IPS-18a (cell line): ENCODE results near the gene LOXHD1.

Experiments
- H3K27ac ChIP-seq: one replicate; pipeline ENCODE4 v1.5.1; 2013; ENCODE audit warnings: low read length
- H3K27me3 ChIP-seq: one replicate; pipeline ENCODE4 v1.6.1; 2013; ENCODE audit warnings: mild to moderate bottlenecking, low read length; ENCODE audit not compliant: control insufficient read depth, insufficient read depth
- H3K36me3 ChIP-seq: one replicate; pipeline ENCODE4 v1.6.1; 2013; ENCODE audit warnings: low read depth, low read length; ENCODE audit not compliant: control insufficient read depth
- H3K4me1 ChIP-seq: one replicate; pipeline ENCODE4 v1.6.1; 2013; ENCODE audit warnings: low read depth, low read length; ENCODE audit not compliant: control insufficient read depth
- H3K4me3 ChIP-seq: one replicate; pipeline ENCODE4 v1.5.1; 2013; ENCODE audit warnings: low read length
- H3K9ac ChIP-seq: one replicate; pipeline ENCODE4 v1.6.1; 2013; ENCODE audit warnings: mild to moderate bottlenecking, low read length, moderate library complexity
- H3K9me3 ChIP-seq: one replicate; pipeline ENCODE4 v1.6.1; 2013; ENCODE audit warnings: low read depth, low read length; ENCODE audit not compliant: control insufficient read depth

The LOXHD1 gene

GRCh38 chr18:46588971-46589660, 67.9 kb downstream of the LOXHD1 start:
- no peaks in the 10 kb centered on the region for H3K27me3 ChIP-seq
- H3K4me3 ChIP-seq, result no peak overlapping the region
- H3K4me1 ChIP-seq, result no peaks in the 10 kb centered on the region
- no peak overlapping the region for H3K9ac ChIP-seq
- H3K36me3 ChIP-seq, result no peaks in the 10 kb centered on the region
- H3K9me3 ChIP-seq, result no peaks in the 10 kb centered on the region
- H3K27ac ChIP-seq, result no peak overlapping the region

DNA sequence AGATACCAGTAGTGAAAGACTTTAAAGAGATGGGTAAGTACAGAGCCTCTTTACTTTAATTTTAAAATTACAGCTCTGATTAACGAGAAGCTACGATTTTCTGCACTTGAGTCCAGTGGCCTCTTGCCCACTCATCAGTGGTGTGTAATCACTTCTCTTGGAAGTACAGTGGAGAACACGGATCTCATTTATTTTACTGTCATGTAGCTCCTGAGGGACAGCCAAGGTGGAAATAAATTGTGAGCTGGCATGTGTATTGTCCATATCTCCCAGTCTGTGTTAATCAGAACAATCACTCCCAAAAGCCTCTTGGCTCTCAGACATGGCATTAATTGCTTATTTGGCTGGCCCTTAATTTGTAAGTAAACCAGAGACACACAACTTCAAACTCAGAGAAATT, 69.4 kb downstream of the LOXHD1 start:
- H3K4me3 ChIP-seq, result no peak overlapping the region
- H3K27ac ChIP-seq, result no peak overlapping the region
- no peaks in the 10 kb centered on the region for H3K9me3 ChIP-seq
- H3K4me1 ChIP-seq, result no peaks in the 10 kb centered on the region
- H3K36me3 ChIP-seq, result no peaks in the 10 kb centered on the region
- H3K27me3 ChIP-seq, result no peaks in the 10 kb centered on the region
- no peak overlapping the region for H3K9ac ChIP-seq

DNA sequence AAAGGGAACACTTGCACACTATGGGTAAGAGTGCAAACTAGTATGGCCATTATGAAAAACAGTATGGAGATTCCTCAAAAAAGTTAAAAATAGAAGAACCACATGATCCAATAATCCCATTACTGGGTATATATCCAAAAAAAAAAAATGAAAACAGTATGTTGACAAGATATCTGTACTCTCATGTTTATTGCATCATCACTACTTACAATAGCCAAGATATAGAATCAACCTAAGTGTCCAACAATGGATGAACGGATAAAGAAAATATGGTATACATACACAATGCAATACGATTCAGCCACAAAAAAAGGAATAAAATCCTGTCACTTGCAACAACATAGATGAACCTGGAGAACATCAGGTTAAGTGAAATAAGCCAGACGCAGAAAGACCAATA, 73.3 kb downstream of the LOXHD1 start:
- H3K27ac ChIP-seq, result no peak overlapping the region
- peaks cover 6% of the 10 kb centered on the region for H3K9me3 ChIP-seq
- no peaks in the 10 kb centered on the region for H3K27me3 ChIP-seq
- no peaks in the 10 kb centered on the region for H3K4me1 ChIP-seq
- no peaks in the 10 kb centered on the region for H3K36me3 ChIP-seq
- no peak overlapping the region for H3K4me3 ChIP-seq
- no peak overlapping the region for H3K9ac ChIP-seq

DNA sequence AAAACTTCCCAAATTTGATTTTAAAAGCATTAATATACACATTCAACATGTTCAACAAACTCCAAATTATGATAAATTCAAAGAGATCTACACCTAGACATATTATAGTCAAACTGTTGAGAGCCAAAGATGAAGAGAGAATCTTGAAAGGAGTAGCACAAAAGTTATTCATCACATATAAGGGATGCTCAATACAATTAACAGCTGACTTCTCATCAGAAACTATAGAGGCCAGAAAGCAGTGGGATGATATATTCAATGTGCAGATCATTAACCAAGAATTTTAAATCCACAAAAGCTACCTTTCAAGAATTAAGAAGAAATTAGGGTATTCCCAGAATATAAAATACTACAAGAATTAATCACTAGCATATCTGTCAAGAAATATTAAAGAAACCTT, 75.4 kb downstream of the LOXHD1 start:
- no peaks in the 10 kb centered on the region for H3K36me3 ChIP-seq
- H3K27ac ChIP-seq, result no peak overlapping the region
- no peaks in the 10 kb centered on the region for H3K27me3 ChIP-seq
- H3K4me1 ChIP-seq, result no peaks in the 10 kb centered on the region
- no peak overlapping the region for H3K4me3 ChIP-seq
- H3K9me3 ChIP-seq, result peaks cover 6% of the 10 kb centered on the region
- no peak overlapping the region for H3K9ac ChIP-seq

DNA sequence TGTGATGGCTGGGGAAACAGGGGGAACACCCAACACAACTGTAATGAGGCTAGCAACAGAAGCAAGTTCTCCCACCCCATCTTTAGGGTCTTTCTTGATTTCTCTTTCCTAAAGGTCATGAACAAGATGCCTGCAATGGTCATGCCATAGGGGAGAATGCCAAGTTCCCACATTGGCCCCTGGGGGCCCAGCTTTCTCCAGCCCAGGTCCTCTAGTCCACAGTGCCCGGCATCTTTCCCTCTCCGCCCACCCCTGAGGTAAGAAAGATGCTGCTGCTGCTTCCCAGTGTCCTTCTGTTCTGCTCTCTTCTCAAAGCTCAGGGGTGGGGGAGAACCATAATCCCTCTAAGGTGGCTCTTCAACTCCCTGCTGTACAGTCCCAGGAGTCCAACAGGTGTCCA, 78.0 kb downstream of the LOXHD1 start:
- H3K9ac ChIP-seq, result no peak overlapping the region
- H3K4me3 ChIP-seq, result no peak overlapping the region
- H3K27ac ChIP-seq, result no peak overlapping the region
- H3K27me3 ChIP-seq, result no peaks in the 10 kb centered on the region
- H3K4me1 ChIP-seq, result no peaks in the 10 kb centered on the region
- peaks cover 6% of the 10 kb centered on the region for H3K9me3 ChIP-seq
- H3K36me3 ChIP-seq, result no peaks in the 10 kb centered on the region

GRCh38 chr18:46577546-46577945, 79.5 kb downstream of the LOXHD1 start:
- Histone ChIP-seq H3K4me3 (no peak overlapping the region), H3K36me3 (no peaks in the 10 kb centered on the region)

GRCh38 chr18:46575851-46576250, 81.2 kb downstream of the LOXHD1 start:
- H3K9ac ChIP-seq, result no peak overlapping the region
- no peaks in the 10 kb centered on the region for H3K27me3 ChIP-seq

More at GRCh38 chr18:46577546-46577945, 79.5 kb downstream of the LOXHD1 start:
- no peak overlapping the region for H3K9ac ChIP-seq
- no peaks in the 10 kb centered on the region for H3K4me1 ChIP-seq
- H3K9me3 ChIP-seq, result peaks cover 6% of the 10 kb centered on the region
- no peaks in the 10 kb centered on the region for H3K27me3 ChIP-seq
- no peak overlapping the region for H3K27ac ChIP-seq

DNA sequence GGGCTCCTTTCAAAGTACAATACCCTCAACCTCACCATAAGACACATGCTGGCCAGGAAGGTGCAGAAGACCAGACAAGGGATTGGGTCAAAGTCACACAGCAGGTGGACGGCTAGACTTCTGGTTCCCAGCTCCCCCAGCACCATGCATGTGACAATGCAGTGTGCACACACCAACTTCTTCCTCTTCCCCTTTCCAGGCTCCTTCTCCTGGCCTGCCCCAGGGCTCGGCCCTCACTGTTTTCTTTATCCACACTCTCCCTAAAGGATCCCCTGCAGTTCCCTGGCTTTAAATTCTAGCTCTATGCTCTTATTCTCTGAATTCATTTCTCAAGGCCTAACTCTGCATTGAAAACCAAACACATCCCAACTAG, 82.3 kb downstream of the LOXHD1 start:
- Histone ChIP-seq H3K27ac (no peak overlapping the region), H3K9ac (no peak overlapping the region), H3K4me1 (no peaks in the 10 kb centered on the region), H3K27me3 (no peaks in the 10 kb centered on the region), H3K9me3 (no peaks in the 10 kb centered on the region), H3K4me3 (no peak overlapping the region), H3K36me3 (no peaks in the 10 kb centered on the region)

More at GRCh38 chr18:46575851-46576250, 81.2 kb downstream of the LOXHD1 start:
- H3K4me1 ChIP-seq, result no peaks in the 10 kb centered on the region
- no peak overlapping the region for H3K4me3 ChIP-seq
- no peak overlapping the region for H3K27ac ChIP-seq
- no peaks in the 10 kb centered on the region for H3K36me3 ChIP-seq
- H3K9me3 ChIP-seq, result peaks cover under 1% of the 10 kb centered on the region

GRCh38 chr18:46574000-46574742, 82.8 kb downstream of the LOXHD1 start:
- Histone ChIP-seq H3K4me3 (no peak overlapping the region), H3K27me3 (no peaks in the 10 kb centered on the region), H3K9me3 (no peaks in the 10 kb centered on the region), H3K36me3 (no peaks in the 10 kb centered on the region), H3K4me1 (no peaks in the 10 kb centered on the region), H3K9ac (no peak overlapping the region), H3K27ac (no peak overlapping the region)

DNA sequence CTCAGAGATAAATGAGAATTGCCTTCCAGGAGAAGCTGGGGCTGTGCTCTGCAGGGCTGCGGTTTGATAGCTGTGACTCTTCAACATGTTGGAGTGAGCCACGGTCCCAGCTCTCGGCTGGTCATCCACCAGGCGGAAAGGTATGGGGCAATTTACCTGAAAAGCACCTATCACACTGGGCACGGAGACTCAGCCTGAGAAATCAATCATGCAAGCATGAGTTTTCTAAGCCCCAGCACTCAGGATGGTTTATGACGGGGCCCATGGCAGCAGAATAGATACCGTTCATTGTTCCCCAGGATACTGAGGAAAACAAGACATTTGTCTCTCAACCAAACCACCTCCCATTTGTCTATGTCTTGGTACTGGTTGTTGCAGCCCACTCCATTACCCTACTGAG, 83.9 kb downstream of the LOXHD1 start:
- no peak overlapping the region for H3K27ac ChIP-seq
- H3K36me3 ChIP-seq, result no peaks in the 10 kb centered on the region
- no peaks in the 10 kb centered on the region for H3K4me1 ChIP-seq
- H3K9ac ChIP-seq, result no peak overlapping the region
- no peaks in the 10 kb centered on the region for H3K27me3 ChIP-seq
- H3K9me3 ChIP-seq, result no peaks in the 10 kb centered on the region
- no peak overlapping the region for H3K4me3 ChIP-seq

GRCh38 chr18:46571756-46572155, 85.3 kb downstream of the LOXHD1 start:
- Histone ChIP-seq H3K9me3 (no peaks in the 10 kb centered on the region), H3K4me3 (no peak overlapping the region), H3K36me3 (no peaks in the 10 kb centered on the region), H3K27ac (no peak overlapping the region), H3K9ac (no peak overlapping the region), H3K4me1 (no peaks in the 10 kb centered on the region), H3K27me3 (no peaks in the 10 kb centered on the region)

DNA sequence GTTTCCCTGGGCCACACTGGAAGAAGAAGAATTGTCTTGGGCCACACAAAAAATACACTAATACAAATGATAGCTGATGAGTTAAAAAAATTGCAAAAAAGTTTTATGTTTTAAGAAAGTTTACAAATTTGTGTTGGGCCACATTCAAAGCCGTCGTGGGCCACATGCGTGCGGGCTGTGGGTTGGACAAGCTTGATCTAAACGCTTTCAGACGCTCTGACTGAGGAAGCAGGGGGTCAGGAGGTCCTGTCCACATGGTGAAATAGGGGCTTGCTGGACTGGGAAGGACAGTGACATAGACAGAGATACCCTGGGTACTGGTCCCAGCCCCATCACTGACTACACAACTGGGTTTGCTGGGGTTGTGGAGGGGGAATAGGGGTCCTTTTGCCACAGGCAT, 86.4 kb downstream of the LOXHD1 start:
- Histone ChIP-seq H3K9ac (no peak overlapping the region), H3K4me3 (no peak overlapping the region), H3K27ac (no peak overlapping the region), H3K9me3 (no peaks in the 10 kb centered on the region), H3K36me3 (no peaks in the 10 kb centered on the region), H3K27me3 (no peaks in the 10 kb centered on the region), H3K4me1 (no peaks in the 10 kb centered on the region)
